Activated CD8-positive, alpha-beta memory T cell treated with anti-CD3 and anti-CD28 coated beads, Interleukin-2, amount 50 U/mL, for 48 hours (primary cell): ENCODE data around the gene DTX2.
A peak's percentile ranks its signal among the peaks of the same experiment; 100 is the strongest.
"Not testable (repeated sequence)": the region's sequence is repeated elsewhere in the genome, so short reads cannot be mapped to it uniquely, and the experiment has no call there.

ENCODE experiments used
- DNase-seq: peaks from one replicate; pipeline ENCODE4 v3.0.0-alpha.2; 2020

Gene DTX2

GRCh38 chr7:76461464-76462101, at the start of gene DTX2:
DTX2 (plus strand) TSS chr7:76461709; CDS start chr7:76480510, 18,801 bp downstream.
- DNase-seq, result not testable (repeated sequence)

GRCh38 chr7:76412249-76412648, 49.3 kb upstream of the DTX2 start:
- no peak for DNase-seq

- not testable (repeated sequence) for DNase-seq
Measured at GRCh38 chr7:76417654-76418310, 43.7 kb upstream of the DTX2 start.

GRCh38 chr7:76421097-76421496, 40.4 kb upstream of the DTX2 start:
- not testable (repeated sequence) for DNase-seq

GRCh38 chr7:76423666-76424412, 37.7 kb upstream of the DTX2 start:
- no peak for DNase-seq

GRCh38 chr7:76424413-76425111, 36.9 kb upstream of the DTX2 start, which contains the start of gene ZP3:
ZP3 (plus strand) TSS chr7:76424950; CDS start chr7:76424965, 15 bp downstream.
- no peak for DNase-seq

GRCh38 chr7:76425156-76425555, 36.4 kb upstream of the DTX2 start:
- DNase-seq, result no peak

GRCh38 chr7:76425558-76425957, 36.0 kb upstream of the DTX2 start:
- not testable (repeated sequence) for DNase-seq

- DNase-seq, result no peak
Measured at GRCh38 chr7:76426246-76426645, 35.3 kb upstream of the DTX2 start.

- no peak for DNase-seq
Measured at GRCh38 chr7:76427635-76428034, 33.9 kb upstream of the DTX2 start.

- DNase-seq, result no peak
Measured at GRCh38 chr7:76428149-76428823, 33.2 kb upstream of the DTX2 start.

- no peak for DNase-seq
Measured at GRCh38 chr7:76428868-76429805, 32.4 kb upstream of the DTX2 start.

GRCh38 chr7:76430211-76430610, 31.3 kb upstream of the DTX2 start:
- DNase-seq, result peak; percentile 40

- DNase-seq, result peak; percentile 48
Measured at GRCh38 chr7:76430836-76431235, 30.7 kb upstream of the DTX2 start.

GRCh38 chr7:76437873-76438272, 23.6 kb upstream of the DTX2 start:
- peak; percentile 68 for DNase-seq

GRCh38 chr7:76439120-76439888, 22.2 kb upstream of the DTX2 start:
- peak; percentile 32 for DNase-seq

- peak; percentile 41 for DNase-seq
Measured at GRCh38 chr7:76440404-76440803, 21.1 kb upstream of the DTX2 start.

- not testable (repeated sequence) for DNase-seq
Measured at GRCh38 chr7:76441792-76442191, 19.7 kb upstream of the DTX2 start.

GRCh38 chr7:76442664-76443446, 18.7 kb upstream of the DTX2 start:
- peak; percentile 45 for DNase-seq

GRCh38 chr7:76443846-76444245, 17.7 kb upstream of the DTX2 start:
- peak; percentile 53 for DNase-seq
